CD14-positive monocyte (primary cell): Measurements from ENCODE around the gene PRODH2. TPM values are rescaled to one million over a fixed set of nuclear protein-coding genes. Genes with fewer than 3 reads are reported as not detected.

Experiments
- DNase-seq, 3 donors: peaks; one replicate each; pipeline ENCODE4 v3.0.0-alpha.2; 2011 to 2022
- H2AFZ ChIP-seq: 2 replicates; pipeline ENCODE4 v1.6.0; 2012; ENCODE audit warnings: mild to moderate bottlenecking, low read depth, low read length, inconsistent platforms; ENCODE audit not compliant: insufficient read depth, poor library complexity, severe bottlenecking
- H3K27ac ChIP-seq, 2 donors: 1 replicate in 1 of 2; 2 replicates in 1 of 2; pipeline ENCODE4 v1.5.1; 2012 to 2013; ENCODE audit warnings: low read length in 2 of 2, control low read depth in 1 of 2, inconsistent platforms in 1 of 2, low read depth in 1 of 2, mild to moderate bottlenecking in 1 of 2
- H3K27me3 ChIP-seq, 2 donors: one replicate each; pipeline versions ENCODE4 v1.6.0 to v1.6.1; 2011 to 2013; ENCODE audit warnings: low read length in 2 of 2; ENCODE audit not compliant: control insufficient read depth in 2 of 2, insufficient read depth in 2 of 2
- H3K36me3 ChIP-seq, 2 donors: replicated peaks in 1 of 2; 1 replicate in 1 of 2; 2 replicates in 1 of 2; pipeline versions ENCODE4 v1.5.1 to v1.6.1; 2012 to 2013; ENCODE audit warnings: low read length in 2 of 2, control low read depth in 1 of 2, inconsistent platforms in 1 of 2, mild to moderate bottlenecking in 1 of 2; ENCODE audit not compliant: insufficient read depth in 2 of 2, control insufficient read depth in 1 of 2
- H3K4me1 ChIP-seq, 2 donors: 1 replicate in 1 of 2; 2 replicates in 1 of 2; pipeline versions ENCODE4 v1.5.1 to v1.6.1; 2012 to 2013; ENCODE audit warnings: low read length in 2 of 2, control low read depth in 1 of 2, inconsistent platforms in 1 of 2, mild to moderate bottlenecking in 1 of 2, moderate library complexity in 1 of 2; ENCODE audit not compliant: insufficient read depth in 2 of 2, control insufficient read depth in 1 of 2
- H3K4me2 ChIP-seq: replicated peaks from 2 replicates; pipeline ENCODE3; 2012; ENCODE audit warnings: low read length, moderate library complexity, mild to moderate bottlenecking; ENCODE audit not compliant: poor library complexity, severe bottlenecking; ENCODE audit errors: extremely low read depth
- H3K4me3 ChIP-seq, 3 experiments: fragments of 200-600 bp in 1 of 3; sonication (generic) in 1 of 3; replicated peaks in 1 of 3; 1 replicate in 2 of 3; 2 replicates in 1 of 3; pipeline ENCODE4 v1.5.1; 2011 to 2013; ENCODE audit warnings: low read length in 3 of 3, mild to moderate bottlenecking in 3 of 3, control low read depth in 2 of 3, low read depth in 2 of 3, inconsistent platforms in 1 of 3, moderate library complexity in 1 of 3
- H3K79me2 ChIP-seq: 2 replicates; pipeline ENCODE4 v1.6.0; 2012; ENCODE audit warnings: mild to moderate bottlenecking, control low read depth, inconsistent platforms, low read length, moderate library complexity; ENCODE audit not compliant: insufficient read depth
- H3K9ac ChIP-seq: 2 replicates; pipeline ENCODE4 v1.6.0; 2017; ENCODE audit warnings: low read length, mild to moderate bottlenecking; ENCODE audit not compliant: insufficient read depth, poor library complexity, severe bottlenecking
- H3K9me3 ChIP-seq, 2 donors: replicated peaks in 1 of 2; 1 replicate in 1 of 2; 2 replicates in 1 of 2; pipeline versions ENCODE4 v1.5.1 to v1.6.1; 2012 to 2013; ENCODE audit warnings: low read length in 2 of 2, control low read depth in 1 of 2; ENCODE audit not compliant: control insufficient read depth in 1 of 2, insufficient read depth in 1 of 2
- H4K20me1 ChIP-seq: 2 replicates; pipeline ENCODE4 v1.6.0; 2012; ENCODE audit warnings: mild to moderate bottlenecking, low read length, control low read depth, moderate library complexity; ENCODE audit not compliant: insufficient read depth
- H3K27ac Mint-ChIP-seq, 7 donors: one replicate each; pipeline ENCODE4 v1.8.0; 2020; ENCODE audit warnings: mild to moderate bottlenecking in 7 of 7, mixed read lengths in 7 of 7, moderate library complexity in 6 of 7, inconsistent platforms in 2 of 7
- H3K27me3 Mint-ChIP-seq, 3 donors: one replicate each; pipeline ENCODE4 v1.8.0; 2021 to 2022; ENCODE audit warnings: low read depth in 3 of 3, mild to moderate bottlenecking in 3 of 3, mixed read lengths in 3 of 3, moderate library complexity in 3 of 3, inconsistent platforms in 1 of 3
- H3K36me3 Mint-ChIP-seq, 2 donors: one replicate each; pipeline ENCODE4 v1.8.0; 2020; ENCODE audit warnings: mixed read lengths in 2 of 2, inconsistent platforms in 1 of 2, mild to moderate bottlenecking in 1 of 2
- H3K4me1 Mint-ChIP-seq: one replicate; pipeline ENCODE4 v1.8.0; 2020; ENCODE audit warnings: mild to moderate bottlenecking, mixed read lengths
- H3K4me3 Mint-ChIP-seq, 2 donors: one replicate each; pipeline ENCODE4 v1.8.0; 2020; ENCODE audit warnings: mild to moderate bottlenecking in 2 of 2, mixed read lengths in 2 of 2, moderate library complexity in 1 of 2
- H3K9me3 Mint-ChIP-seq, 7 donors: one replicate each; pipeline ENCODE4 v1.8.0; 2020 to 2022; ENCODE audit warnings: mixed read lengths in 7 of 7, mild to moderate bottlenecking in 6 of 7, moderate library complexity in 6 of 7, inconsistent platforms in 2 of 7
- WGBS: methylation state at CpG from one replicate; pipeline ENCODE4 v1.1.5; 2013; ENCODE audit warnings: missing lambda C conversion rate; ENCODE audit not compliant: insufficient coverage; 5-methylcytosine and 5-hydroxymethylcytosine counted together
- intact Hi-C, 2 donors: fragments of 100-400 bp; cut with micrococcal nuclease; formaldehyde crosslinking; loops; one replicate each; pipeline versions ENCODE4 v1.15.0 to v1.15.1; 2023
- polyA plus RNA-seq, 3 donors: library from polyadenylated mRNA; depleted of rRNA in 1 of 3; unstranded in 2 of 3; stranded (reverse) in 1 of 3; fragments of 300-500 nt in 2 of 3; fragments of >200 nt in 1 of 3; fragmentation: Illumina TruSeq in 2 of 3; gene quantifications; 1 replicate in 2 of 3; 2 replicates in 1 of 3; pipeline ENCODE4 v1.2.3, GENCODE V29; 2012 to 2021
- TF ChIP-seq, protein P1 (sequence below): fragments of 200-600 bp; IDR thresholded peaks from one replicate; pipeline ENCODE4 v1.8.0; 2022; ENCODE audit warnings: antibody characterized with exemption, mild to moderate bottlenecking

Gene PRODH2
- polyA plus RNA-seq, 3 donors, result not detected

DNA sequence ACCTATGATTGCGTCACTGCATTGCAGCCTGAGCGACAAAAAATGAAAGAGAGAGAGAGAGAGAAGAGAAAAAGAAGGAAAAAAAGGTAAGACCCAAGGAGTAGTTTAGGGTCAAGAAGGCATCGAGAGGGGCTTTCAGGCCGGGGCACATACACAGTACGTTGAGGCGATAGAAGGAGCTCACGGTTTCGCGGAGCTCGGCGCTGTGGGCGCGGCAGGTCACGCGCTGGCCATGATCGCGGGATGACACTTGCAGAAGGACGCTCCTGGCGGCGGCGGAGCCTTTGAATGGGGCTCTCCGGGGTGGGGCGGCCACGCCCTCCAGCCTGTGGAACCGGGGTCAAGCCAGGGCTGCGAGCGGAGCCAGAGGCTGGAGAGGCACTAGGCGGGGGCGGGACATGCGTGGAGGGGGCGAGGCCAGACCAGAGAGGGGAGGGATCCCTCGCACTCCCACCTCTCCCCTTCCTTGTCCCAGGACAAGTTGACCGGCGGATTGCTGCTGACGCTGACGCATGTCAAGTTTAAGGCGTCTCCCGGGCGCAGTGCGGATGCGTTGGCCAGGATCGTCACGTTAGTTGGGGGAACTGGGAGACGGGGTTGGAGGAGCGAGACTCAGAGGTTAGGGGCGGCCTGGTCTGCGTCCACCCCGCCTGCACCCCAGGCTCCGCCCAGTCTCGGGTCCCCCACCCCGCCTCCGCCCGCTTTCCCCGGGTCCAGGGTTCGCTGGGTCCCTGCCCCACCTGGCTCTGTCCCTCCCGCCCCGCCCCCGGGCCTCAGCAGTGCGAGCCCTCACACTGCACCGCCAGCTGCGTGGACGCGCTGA lies 32.8 kb upstream of the PRODH2 start:
- Histone ChIP-seq H4K20me1 (no peaks in the 10 kb centered on the region), H3K36me3 (no peaks in the 10 kb centered on the region), H3K79me2 (no peaks in the 10 kb centered on the region), H3K27me3 (peaks cover 28 to 50% of the 10 kb centered on the region in 2 donors), H3K4me2 (peak overlapping the region; percentile 48), H3K9me3 (peaks cover 0 to 22% of the 10 kb centered on the region in 2 donors), H3K4me1 (peaks cover 9 to 11% of the 10 kb centered on the region in 2 donors), H3K4me3 (peak overlapping the region in 2 of 3 experiments; percentile 9 to 58), H3K9ac (no peak overlapping the region), H3K27ac (no peak overlapping the region), H2AFZ (peak overlapping the region; percentile 59)
- Mint-ChIP-seq H3K4me3 (peak overlapping the region; percentile 73 to 92), H3K36me3 (peaks cover 4 to 5% of the 10 kb centered on the region in 2 donors), H3K27ac (peak overlapping the region in 1 of 7 donors; percentile 27), H3K27me3 (peaks cover 51 to 68% (median 55%) of the 10 kb centered on the region in 3 donors), H3K9me3 (peaks cover 0 to 20% (median 16%) of the 10 kb centered on the region in 7 donors), H3K4me1 (peaks cover 18% of the 10 kb centered on the region)
- TF ChIP-seq, protein P1, sequence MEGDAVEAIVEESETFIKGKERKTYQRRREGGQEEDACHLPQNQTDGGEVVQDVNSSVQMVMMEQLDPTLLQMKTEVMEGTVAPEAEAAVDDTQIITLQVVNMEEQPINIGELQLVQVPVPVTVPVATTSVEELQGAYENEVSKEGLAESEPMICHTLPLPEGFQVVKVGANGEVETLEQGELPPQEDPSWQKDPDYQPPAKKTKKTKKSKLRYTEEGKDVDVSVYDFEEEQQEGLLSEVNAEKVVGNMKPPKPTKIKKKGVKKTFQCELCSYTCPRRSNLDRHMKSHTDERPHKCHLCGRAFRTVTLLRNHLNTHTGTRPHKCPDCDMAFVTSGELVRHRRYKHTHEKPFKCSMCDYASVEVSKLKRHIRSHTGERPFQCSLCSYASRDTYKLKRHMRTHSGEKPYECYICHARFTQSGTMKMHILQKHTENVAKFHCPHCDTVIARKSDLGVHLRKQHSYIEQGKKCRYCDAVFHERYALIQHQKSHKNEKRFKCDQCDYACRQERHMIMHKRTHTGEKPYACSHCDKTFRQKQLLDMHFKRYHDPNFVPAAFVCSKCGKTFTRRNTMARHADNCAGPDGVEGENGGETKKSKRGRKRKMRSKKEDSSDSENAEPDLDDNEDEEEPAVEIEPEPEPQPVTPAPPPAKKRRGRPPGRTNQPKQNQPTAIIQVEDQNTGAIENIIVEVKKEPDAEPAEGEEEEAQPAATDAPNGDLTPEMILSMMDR, result no peak
- no peak for DNase-seq
- intact Hi-C loops, result no loop called here
- WGBS, result 6% methylated on average over 49 of the region's 63 CpGs

DNA sequence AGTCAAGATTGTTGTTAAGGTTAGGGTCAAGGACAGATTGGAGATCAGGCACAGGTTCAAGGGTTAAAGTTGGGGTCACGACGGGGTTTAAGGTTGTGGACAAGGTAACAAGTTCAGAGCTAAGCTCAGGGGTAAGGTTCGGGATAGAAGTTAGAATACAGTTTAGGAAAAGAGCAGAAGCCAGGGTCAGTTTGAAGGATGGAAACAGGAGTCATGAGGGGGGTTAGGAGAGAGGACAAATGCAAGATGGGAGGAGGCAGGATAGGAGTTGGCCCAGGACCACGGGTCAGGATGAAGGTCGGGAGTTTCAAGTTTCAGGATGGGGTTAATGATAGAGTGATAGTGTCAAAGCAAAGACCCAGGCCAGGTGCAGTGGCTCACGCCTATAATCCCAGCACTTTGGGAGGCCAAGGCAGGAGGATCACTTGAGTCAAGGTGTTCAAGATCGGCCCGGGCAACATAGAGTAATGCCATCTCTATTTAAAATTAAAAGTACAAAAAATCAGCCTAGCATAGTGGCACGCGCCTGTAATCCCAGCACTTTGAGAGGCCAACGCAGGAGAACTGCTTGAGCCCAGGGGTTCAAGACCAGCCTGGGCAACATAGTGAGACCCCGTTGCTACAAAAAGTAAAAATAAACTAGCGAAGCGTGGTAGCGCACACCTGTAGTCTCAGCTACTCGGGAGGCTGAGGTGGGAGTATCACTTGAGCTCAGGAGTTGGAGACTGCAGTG lies 32.0 kb upstream of the PRODH2 start:
- Histone ChIP-seq H3K79me2 (no peaks in the 10 kb centered on the region), H2AFZ (peak overlapping the region; percentile 29), H3K9me3 (peaks cover 1 to 22% of the 10 kb centered on the region in 2 donors), H3K4me3 (peak overlapping the region in 1 of 3 experiments; percentile 58), H3K27ac (no peak overlapping the region), H3K4me2 (peak overlapping the region; percentile 48), H3K36me3 (no peaks in the 10 kb centered on the region), H3K27me3 (peaks cover 28 to 50% of the 10 kb centered on the region in 2 donors), H3K9ac (no peak overlapping the region), H3K4me1 (peaks cover 9 to 11% of the 10 kb centered on the region in 2 donors), H4K20me1 (no peaks in the 10 kb centered on the region)
- peaks cover 0 to 20% (median 16%) of the 10 kb centered on the region in 7 donors for H3K9me3 Mint-ChIP-seq
- peaks cover 4 to 5% of the 10 kb centered on the region in 2 donors for H3K36me3 Mint-ChIP-seq
- WGBS, result 65% methylated on average over 13 of the region's 16 CpGs
- H3K4me3 Mint-ChIP-seq, result peak overlapping the region; percentile 73 to 92
- H3K27me3 Mint-ChIP-seq, result peaks cover 54 to 68% (median 55%) of the 10 kb centered on the region in 3 donors
- peak overlapping the region in 1 of 7 donors; percentile 2 for H3K27ac Mint-ChIP-seq
- H3K4me1 Mint-ChIP-seq, result peaks cover 18% of the 10 kb centered on the region
- TF ChIP-seq, protein P1, result no peak
- no peak for DNase-seq
- intact Hi-C loops, result no loop called here
